ENCODE measurements around the gene ATG2A.
"Not testable (repeated sequence)": the region's sequence is repeated elsewhere in the genome, so short reads cannot be mapped to it uniquely, and the experiment has no call there.

The ATG2A gene

GRCh38 chr11:64854534-64855502 is 62.2 kb downstream of the ATG2A start:
- DNase-seq (ENCODE audit: low read depth, low spot score), result peak; percentile 63

- no peak for DNase-seq (ENCODE audit: low read depth, low spot score)
These were observed 62.9 kb downstream of the ATG2A start for GRCh38 chr11:64854157-64854533.

DNA sequence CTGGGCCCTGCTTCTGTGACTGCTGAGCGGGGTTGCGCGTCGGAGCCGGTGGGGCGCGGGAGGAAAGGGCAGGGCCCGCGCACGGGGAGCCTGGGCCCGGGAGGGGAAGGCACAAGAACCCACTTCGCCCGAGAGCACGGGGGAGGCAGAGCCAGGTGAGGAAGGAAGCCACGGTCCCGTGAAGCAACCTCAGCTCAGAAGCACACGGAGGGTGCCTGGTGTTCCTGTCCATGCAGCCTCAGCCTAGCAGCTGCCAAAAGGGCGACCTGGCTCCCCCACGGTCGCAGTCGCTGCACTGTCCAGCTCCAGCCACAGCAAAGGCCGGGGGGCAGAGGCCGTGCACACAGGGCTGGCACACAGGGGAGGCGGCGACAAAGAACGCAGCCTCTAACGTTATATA is 63.3 kb downstream of the ATG2A start:
- no peak for DNase-seq (ENCODE audit: low read depth, low spot score)

- no peak for DNase-seq (ENCODE audit: low read depth, low spot score)
These were observed 64.1 kb downstream of the ATG2A start for GRCh38 chr11:64852804-64853509.

DNA sequence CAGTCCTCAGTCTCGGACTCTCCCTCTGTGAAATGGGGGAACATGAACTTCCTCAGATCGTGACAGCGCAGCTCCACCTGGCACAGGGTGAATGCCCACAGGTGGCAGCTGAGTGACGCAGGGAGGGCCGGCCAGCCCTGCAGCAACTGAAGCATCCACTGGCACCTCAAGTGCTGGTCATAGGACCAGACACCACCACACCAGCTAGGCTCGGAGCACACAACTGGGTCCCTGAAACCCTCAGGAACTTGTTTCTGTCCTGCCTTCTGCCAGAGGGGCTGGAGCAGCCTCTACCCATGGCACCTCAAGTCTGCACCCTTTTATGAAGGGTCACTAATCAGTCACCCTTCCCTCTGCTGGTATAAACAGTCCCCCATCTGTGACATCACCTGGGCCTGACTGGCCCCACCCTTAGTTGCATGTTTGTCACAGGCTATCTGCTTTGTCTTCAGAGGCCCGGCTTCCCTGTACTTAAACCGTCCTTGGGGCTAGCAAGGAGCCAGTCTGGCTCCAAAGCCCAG is 65.1 kb downstream of the ATG2A start:
- DNase-seq (ENCODE audit: low read depth, low spot score), result no peak

- no peak for DNase-seq (ENCODE audit: low read depth, low spot score)
These were observed 65.9 kb downstream of the ATG2A start for GRCh38 chr11:64850979-64851567.

GRCh38 chr11:64849598-64850356 is 67.2 kb downstream of the ATG2A start:
- no peak for DNase-seq (ENCODE audit: low read depth, low spot score)

GRCh38 chr11:64848826-64849597 is 68.0 kb downstream of the ATG2A start:
- no peak for DNase-seq (ENCODE audit: low read depth, low spot score)

GRCh38 chr11:64848214-64848825 is 68.7 kb downstream of the ATG2A start:
- DNase-seq (ENCODE audit: low read depth, low spot score), result no peak

DNA sequence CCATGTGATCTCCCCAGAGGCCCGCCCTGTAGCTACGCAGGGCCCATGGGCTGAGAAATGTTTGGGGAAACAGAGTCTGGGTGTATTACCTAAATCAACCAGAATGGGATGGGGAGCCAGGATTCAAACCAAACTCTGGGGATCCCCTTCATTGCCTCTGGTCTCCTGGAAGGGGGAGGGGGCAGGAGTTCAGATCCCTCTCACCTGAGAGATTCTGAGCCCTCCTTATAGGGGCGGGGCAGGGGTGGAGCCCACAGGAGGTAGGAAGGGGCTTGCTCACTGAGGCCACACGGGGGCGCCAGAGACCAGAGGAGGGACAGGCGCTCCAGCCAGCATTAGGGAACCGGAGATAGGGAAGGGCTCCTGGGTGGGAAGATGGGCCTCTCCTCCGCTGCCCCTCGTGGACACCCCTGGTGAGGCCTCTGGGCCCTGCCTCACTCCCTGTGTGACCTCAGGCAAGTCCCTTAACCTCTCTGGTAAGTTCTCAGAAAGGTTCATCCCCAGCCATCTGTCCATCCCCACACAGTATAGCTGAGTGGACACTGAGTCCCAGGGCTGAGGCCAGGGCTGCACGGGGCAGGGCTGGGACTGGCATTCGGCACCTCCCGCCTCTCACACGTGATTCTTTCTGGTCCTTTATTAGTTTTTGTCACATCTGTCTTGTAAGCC is 69.9 kb downstream of the ATG2A start:
- DNase-seq (ENCODE audit: low read depth, low spot score), result peak; percentile 58

DNA sequence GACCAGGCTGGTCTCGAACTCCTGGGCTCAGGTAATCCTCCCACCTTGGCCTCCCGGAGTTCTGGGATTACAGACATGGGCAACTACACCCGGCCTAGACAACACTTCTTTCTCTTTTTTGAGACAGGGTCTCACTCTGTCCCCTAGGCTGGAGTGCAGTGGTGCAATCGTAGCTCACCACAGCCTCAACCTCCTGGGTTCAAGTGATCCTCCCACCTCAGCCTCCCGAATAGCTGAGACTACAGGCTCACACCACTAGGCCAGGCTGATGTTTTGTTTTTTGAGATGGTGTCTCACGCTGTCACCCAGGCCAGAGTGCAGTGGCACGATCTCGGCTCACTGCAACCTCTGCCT is 71.3 kb downstream of the ATG2A start:
- DNase-seq (ENCODE audit: low read depth, low spot score), result not testable (repeated sequence)

- no peak for DNase-seq (ENCODE audit: low read depth, low spot score)
These were observed 71.8 kb downstream of the ATG2A start for GRCh38 chr11:64845129-64845775.

Measured in brain pericyte (primary cell).